Measurements from ENCODE around the gene CAB39. TPM values are rescaled to one million over a fixed set of nuclear protein-coding genes. Genes with fewer than 3 reads are reported as not detected.
A peak's percentile ranks its signal among the peaks of the same experiment; 100 is the strongest.

Gene CAB39
- polyA plus RNA-seq, 1 of the 3 experiments (the other 2 are of a cell fraction): 15.7 TPM

GRCh38 chr2:230869914-230870543 lies 157.4 kb downstream of the CAB39 start:
- peak overlapping the region in 1 of 2 experiments; percentile 99; a peak in 2 of 4 replicates for H3K27ac ChIP-seq (ENCODE audit: low read depth in 2 of 2, low read length in 1 of 2)
- peaks cover 35% of the 10 kb centered on the region; the same call in 1 of the 2 replicates for H4K20me1 ChIP-seq (ENCODE audit: insufficient read depth)

More at GRCh38 chr2:230869914-230870543, 157.4 kb downstream of the CAB39 start:
- no peaks in the 10 kb centered on the region for H3K27me3 ChIP-seq (ENCODE audit: insufficient read depth)
- H3K4me1 ChIP-seq (ENCODE audit: control insufficient read depth in 1 of 2, insufficient read depth in 2 of 2, low read depth in 1 of 2, low read length in 1 of 2): peaks cover 40 to 77% of the 10 kb centered on the region in 2 experiments
- no peaks in the 10 kb centered on the region for H3K79me2 ChIP-seq (ENCODE audit: insufficient read depth)
- no peak overlapping the region for H2AFZ ChIP-seq (ENCODE audit: low read depth)
- TF ChIP-seq, protein P1, sequence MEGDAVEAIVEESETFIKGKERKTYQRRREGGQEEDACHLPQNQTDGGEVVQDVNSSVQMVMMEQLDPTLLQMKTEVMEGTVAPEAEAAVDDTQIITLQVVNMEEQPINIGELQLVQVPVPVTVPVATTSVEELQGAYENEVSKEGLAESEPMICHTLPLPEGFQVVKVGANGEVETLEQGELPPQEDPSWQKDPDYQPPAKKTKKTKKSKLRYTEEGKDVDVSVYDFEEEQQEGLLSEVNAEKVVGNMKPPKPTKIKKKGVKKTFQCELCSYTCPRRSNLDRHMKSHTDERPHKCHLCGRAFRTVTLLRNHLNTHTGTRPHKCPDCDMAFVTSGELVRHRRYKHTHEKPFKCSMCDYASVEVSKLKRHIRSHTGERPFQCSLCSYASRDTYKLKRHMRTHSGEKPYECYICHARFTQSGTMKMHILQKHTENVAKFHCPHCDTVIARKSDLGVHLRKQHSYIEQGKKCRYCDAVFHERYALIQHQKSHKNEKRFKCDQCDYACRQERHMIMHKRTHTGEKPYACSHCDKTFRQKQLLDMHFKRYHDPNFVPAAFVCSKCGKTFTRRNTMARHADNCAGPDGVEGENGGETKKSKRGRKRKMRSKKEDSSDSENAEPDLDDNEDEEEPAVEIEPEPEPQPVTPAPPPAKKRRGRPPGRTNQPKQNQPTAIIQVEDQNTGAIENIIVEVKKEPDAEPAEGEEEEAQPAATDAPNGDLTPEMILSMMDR (IDR thresholded peaks at IDR 0.05): no peak
- TF ChIP-seq MAX (IDR thresholded peaks at IDR 0.05; ENCODE audit: low read depth): no peak
- TF ChIP-seq FOSL2 (IDR thresholded peaks at IDR 0.05; ENCODE audit: borderline replicate concordance, low read depth): no peak
- TF ChIP-seq GABPA (IDR thresholded peaks at IDR 0.05; ENCODE audit: low read depth): no peak
- no peak for TF ChIP-seq RAD21 (IDR thresholded peaks at IDR 0.05; ENCODE audit: low read length)
- ChIA-PET CTCF (interaction anchor here (0.8 to 7.9 kb wide), 10 partner anchors 9 to 117 kb away, joined by 3 to 58 read pairs (median 5); no protein-coding TSS in a partner anchor), POLR2A (interaction anchor here (0.6 to 1.4 kb wide), 2 partner anchors 16 to 117 kb away, joined by 3 to 4 read pairs; no protein-coding TSS in a partner anchor)
- H3K4me2 ChIP-seq: no peak overlapping the region; the same call in 1 of the 2 replicates
- no peak for DNase-seq
- peaks cover 9% of the 10 kb centered on the region for H3F3A ChIP-seq (replicated peaks; ENCODE audit: insufficient read depth)
- H3K36me3 ChIP-seq (replicated peaks in 1 of 2; ENCODE audit: control insufficient read depth in 1 of 2, insufficient read depth in 2 of 2, low read length in 1 of 2): peaks cover 0 to 6% of the 10 kb centered on the region in 2 experiments
- no peak overlapping the region; a peak in 1 of 4 replicates for H3K4me3 ChIP-seq (ENCODE audit: low read depth in 2 of 2, low read length in 1 of 2)
- no peaks in the 10 kb centered on the region for H3K9me2 ChIP-seq
- 83% methylated on average over 9 of the region's 11 CpGs for WGBS (ENCODE audit: low lambda C conversion rate)
- H3K9me3 ChIP-seq: no peaks in the 10 kb centered on the region
- no peak overlapping the region for H3K9ac ChIP-seq

Small RNA genes within 50 kb of the gene (small RNA-seq; reads per million reads assigned to genes)
- gene BANF1P3 (0 reads per million in 7 experiments), gene RNU6-268P (0 to 0.52 (median 0.06) reads per million in 7 experiments)

Other genes starting within 250 kb of the CAB39 start
- gene ITM2C, start 152.1 kb downstream of the CAB39 start, polyA plus RNA-seq (2012; rRNA removed): 288 and 290 TPM in 2 replicates
- not detected in 2 replicates for gene GPR55, start 212.4 kb downstream of the CAB39 start, polyA plus RNA-seq (2012; rRNA removed)

Measured in SK-N-SH (cell line).